HCT116 (cell line): ENCODE measurements around the gene CYP3A4. TPM values are rescaled to one million over a fixed set of nuclear protein-coding genes. Genes with fewer than 3 reads are reported as not detected.
"Not testable (repeated sequence)": the region's sequence is repeated elsewhere in the genome, so short reads cannot be mapped to it uniquely, and the experiment has no call there.

Experiments used
- ATAC-seq: fragments of 200-7000 bp; cut with Tn5 transposase; 2 replicates; pipeline ENCODE4 v1.9.1; 2020; ENCODE audit warnings: mild to moderate bottlenecking, moderate library complexity
- BruUV-seq: library from RNA; stranded (reverse); fragments of 400-500 nt; replicated peaks from 2 replicates; lab custom pipeline; 2021; lab: Mats Ljungman, UMichigan
- CTCF ChIA-PET: fragments of 300-600 bp; sonication (Branson Sonifier 250); formaldehyde crosslinking; loops from one replicate; lab custom pipeline; 2021; ENCODE audit warnings: antibody characterized with exemption; lab: Charles Lee
- POLR2A ChIA-PET: fragments of 300-600, 350-600 bp; sonication (Branson Sonifier 250); formaldehyde crosslinking; loops from one replicate; lab custom pipeline; 2021; ENCODE audit warnings: antibody characterized with exemption; lab: Charles Lee
- RAD21 ChIA-PET, 2 experiments: fragments of 300-600 bp; sonication (Branson Sonifier 250); formaldehyde crosslinking; loops; one replicate each; lab custom pipeline; 2023; ENCODE audit warnings: low total read pairs in 2 of 2; ENCODE audit not compliant: uncharacterized antibody in 2 of 2, unreplicated experiment in 2 of 2, low non-redundant PET in 1 of 2; lab: Charles Lee
- DNase-seq: peaks from one replicate; pipeline ENCODE4 v3.0.0-alpha.2; 2010; ENCODE audit warnings: low read depth, low spot score
- H2AFZ ChIP-seq: fragments of 200-600 bp; shearing (Covaris generic), sonication (generic); 2 replicates; pipeline ENCODE4 v1.6.1; 2017; ENCODE audit warnings: low read depth, mixed run types, mixed read lengths, antibody characterized with exemption, low read length; ENCODE audit not compliant: poor library complexity, severe bottlenecking
- H3K27ac ChIP-seq: 2 replicates; pipeline ENCODE4 v1.5.1; 2012; ENCODE audit warnings: low read depth, low read length
- H3K27me3 ChIP-seq: fragments of 200-600 bp; sonication (generic); 2 replicates; pipeline ENCODE4 v1.6.1; 2016; ENCODE audit warnings: mixed run types, low read length, mixed read lengths; ENCODE audit not compliant: insufficient read depth
- H3K36me3 ChIP-seq, 2 experiments: fragments of 200-500 bp in 1 of 2; fragments of 200-600 bp in 1 of 2; sonication (Bioruptor generic) in 1 of 2; sonication (generic) in 1 of 2; 2 replicates each; pipeline versions ENCODE4 v1.5.1 to v1.6.1; 2014 to 2016; ENCODE audit warnings: low read length in 2 of 2, inconsistent platforms in 1 of 2, mixed read lengths in 1 of 2, mixed run types in 1 of 2; ENCODE audit not compliant: insufficient read depth in 2 of 2, control insufficient read depth in 1 of 2
- H3K4me1 ChIP-seq, 2 experiments: fragments of 200-600 bp in 1 of 2; sonication (generic) in 1 of 2; 2 replicates each; pipeline versions ENCODE4 v1.5.1 to v1.6.1; 2012 to 2017; ENCODE audit warnings: low read length in 2 of 2, inconsistent platforms in 1 of 2, mild to moderate bottlenecking in 1 of 2, mixed read lengths in 1 of 2, mixed run types in 1 of 2, moderate library complexity in 1 of 2; ENCODE audit not compliant: insufficient read depth in 2 of 2, control insufficient read depth in 1 of 2
- H3K4me2 ChIP-seq: fragments of 200-600 bp; sonication (generic); 2 replicates; pipeline ENCODE4 v1.6.1; 2017; ENCODE audit warnings: mixed run types, low read length, mixed read lengths
- H3K4me3 ChIP-seq, 2 experiments: fragments of 200-600 bp in 1 of 2; sonication (generic) in 1 of 2; replicated peaks in 1 of 2; 2 replicates each; pipeline ENCODE4 v1.5.1; 2011 to 2016; ENCODE audit warnings: low read length in 2 of 2, control low read depth in 1 of 2, low read depth in 1 of 2, mild to moderate bottlenecking in 1 of 2, mixed read lengths in 1 of 2, mixed run types in 1 of 2
- H3K79me2 ChIP-seq: fragments of 200-600 bp; sonication (generic); 2 replicates; pipeline ENCODE4 v1.6.1; 2017; ENCODE audit warnings: mild to moderate bottlenecking, mixed run types, low read length, moderate library complexity, mixed read lengths; ENCODE audit not compliant: insufficient read depth
- H3K9ac ChIP-seq: fragments of 200-600 bp; sonication (generic); 2 replicates; pipeline ENCODE4 v1.6.1; 2016; ENCODE audit warnings: low read length, mixed read lengths
- H3K9me2 ChIP-seq: fragments of 200-600 bp; sonication (generic), shearing (Covaris generic); 2 replicates; pipeline ENCODE4 v1.6.1; 2017; ENCODE audit warnings: mixed run types, mild to moderate bottlenecking, moderate library complexity; ENCODE audit not compliant: insufficient read depth
- H3K9me3 ChIP-seq, 2 experiments: fragments of 200-500 bp in 1 of 2; fragments of 200-600 bp in 1 of 2; sonication (Bioruptor generic) in 1 of 2; sonication (generic) in 1 of 2; 2 replicates each; pipeline ENCODE4 v1.6.1; 2014 to 2017; ENCODE audit warnings: low read length in 2 of 2, mixed read lengths in 2 of 2, inconsistent platforms in 1 of 2, low read depth in 1 of 2, mild to moderate bottlenecking in 1 of 2, mixed run types in 1 of 2, moderate library complexity in 1 of 2; ENCODE audit not compliant: control insufficient read depth in 1 of 2, insufficient read depth in 1 of 2
- H4K20me1 ChIP-seq: fragments of 200-600 bp; sonication (generic), shearing (Covaris generic); 2 replicates; pipeline ENCODE4 v1.6.1; 2017; ENCODE audit warnings: mixed run types, mild to moderate bottlenecking, moderate library complexity; ENCODE audit not compliant: insufficient read depth
- CEBPB ChIP-seq: IDR thresholded peaks from 2 replicates; pipeline ENCODE4 v1.6.1; 2012; ENCODE audit warnings: low read depth
- EGR1 ChIP-seq: IDR thresholded peaks from 2 replicates; pipeline ENCODE4 v1.6.1; 2012; ENCODE audit warnings: low read depth
- ELF1 ChIP-seq: IDR thresholded peaks from 2 replicates; pipeline ENCODE4 v1.6.1; 2012; ENCODE audit warnings: low read depth, borderline replicate concordance
- EZH2phosphoT487 ChIP-seq: fragments of 200-600 bp; IDR thresholded peaks from 2 replicates; pipeline ENCODE4 v1.6.1; 2018; ENCODE audit warnings: antibody characterized with exemption, borderline replicate concordance
- FOSL1 ChIP-seq: IDR thresholded peaks from 2 replicates; pipeline ENCODE4 v1.6.1; 2012; ENCODE audit warnings: low read depth
- POLR2A ChIP-seq: IDR thresholded peaks from 2 replicates; pipeline ENCODE4 v1.7.0; 2011; ENCODE audit warnings: borderline replicate concordance; ENCODE audit not compliant: insufficient read depth, insufficient read length; ENCODE audit errors: extremely low read depth
- POLR2AphosphoS5 ChIP-seq: IDR thresholded peaks from 2 replicates; pipeline ENCODE4 v1.6.1; 2011; ENCODE audit warnings: mild to moderate bottlenecking, low read depth, low read length, moderate library complexity
- SIN3A ChIP-seq: IDR thresholded peaks from 2 replicates; pipeline ENCODE4 v1.6.1; 2012; ENCODE audit warnings: low read depth
- SP1 ChIP-seq: IDR thresholded peaks from 2 replicates; pipeline ENCODE4 v1.6.1; 2012; ENCODE audit warnings: low read depth
- SRF ChIP-seq: IDR thresholded peaks from 2 replicates; pipeline ENCODE4 v1.6.1; 2012; ENCODE audit warnings: low read depth
- ZNF274 ChIP-seq: fragments of 200-500 bp; sonication (Bioruptor generic); IDR thresholded peaks from 2 replicates; pipeline ENCODE4 v1.6.1; 2014; ENCODE audit warnings: mild to moderate bottlenecking, low read depth, low read length, inconsistent platforms
- intact Hi-C: fragments of 100-400 bp; cut with micrococcal nuclease; formaldehyde crosslinking; loops from 2 replicates; pipeline ENCODE4 v1.10.0; 2022
- total RNA-seq: library from RNA; stranded (reverse); gene quantifications from one replicate; pipeline ENCODE4 v1.2.1, GENCODE V29; 2021; ENCODE audit not compliant: unreplicated experiment
- TF ChIP-seq, protein P1 (sequence below): IDR thresholded peaks from 2 replicates; pipeline ENCODE4 v1.6.1; 2012
- TF ChIP-seq, protein P2 (sequence below): IDR thresholded peaks from 2 replicates; pipeline ENCODE4 v1.6.1; 2011; ENCODE audit warnings: mild to moderate bottlenecking, low read length, moderate library complexity; ENCODE audit not compliant: insufficient replicate concordance; ENCODE audit errors: extremely low read depth
- TF ChIP-seq, protein P3 (sequence below), 3 experiments: fragments of 200-600 bp in 1 of 3; sonication (generic) in 1 of 3; IDR thresholded peaks in 2 of 3; conservative IDR thresholded peaks in 1 of 3; 2 replicates each; pipeline ENCODE4 v1.5.1; 2012 to 2017; ENCODE audit warnings: low read depth in 2 of 3, low read length in 2 of 3, antibody characterized with exemption in 1 of 3, borderline replicate concordance in 1 of 3, control low read depth in 1 of 3, mild to moderate bottlenecking in 1 of 3, mixed read lengths in 1 of 3, mixed run types in 1 of 3, moderate library complexity in 1 of 3; ENCODE audit not compliant: insufficient read depth in 1 of 3

CYP3A4 gene
- total RNA-seq, 1 experiment from 2014 or later: 0.25 TPM

DNA sequence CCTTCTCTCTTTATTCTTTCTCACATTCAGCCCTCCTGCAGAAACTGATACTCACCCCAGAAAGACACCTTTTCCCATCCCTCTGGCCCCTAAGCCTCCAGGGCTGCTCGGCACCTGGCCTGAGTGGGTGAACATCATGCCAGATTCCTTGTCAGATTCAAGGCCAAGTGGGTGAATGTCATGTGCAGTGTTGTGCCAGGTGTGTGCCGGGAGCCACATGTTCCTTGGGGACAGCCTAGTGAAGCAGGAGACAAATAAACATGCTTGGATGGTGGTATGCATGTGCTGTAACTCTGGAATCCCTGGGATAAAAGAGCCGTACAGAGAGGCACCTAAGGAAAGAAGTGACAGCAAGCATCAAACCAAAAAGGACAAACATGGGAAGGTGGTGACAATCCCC is 1.7 kb upstream of the CYP3A4 start:
- H3K4me3 ChIP-seq, CTCF ChIA-PET, H3K9me2 ChIP-seq, H3K27ac ChIP-seq, intact Hi-C loops, ATAC-seq, H3K9ac ChIP-seq, DNase-seq, RAD21 ChIA-PET, H3K4me1 ChIP-seq, H2AFZ ChIP-seq, H4K20me1 ChIP-seq, H3K79me2 ChIP-seq, BruUV-seq, H3K36me3 ChIP-seq, H3K9me3 ChIP-seq, H3K4me2 ChIP-seq, POLR2A ChIA-PET: not testable (repeated sequence)
- H3K27me3 ChIP-seq: peaks cover 14% of the 10 kb centered on the region

DNA sequence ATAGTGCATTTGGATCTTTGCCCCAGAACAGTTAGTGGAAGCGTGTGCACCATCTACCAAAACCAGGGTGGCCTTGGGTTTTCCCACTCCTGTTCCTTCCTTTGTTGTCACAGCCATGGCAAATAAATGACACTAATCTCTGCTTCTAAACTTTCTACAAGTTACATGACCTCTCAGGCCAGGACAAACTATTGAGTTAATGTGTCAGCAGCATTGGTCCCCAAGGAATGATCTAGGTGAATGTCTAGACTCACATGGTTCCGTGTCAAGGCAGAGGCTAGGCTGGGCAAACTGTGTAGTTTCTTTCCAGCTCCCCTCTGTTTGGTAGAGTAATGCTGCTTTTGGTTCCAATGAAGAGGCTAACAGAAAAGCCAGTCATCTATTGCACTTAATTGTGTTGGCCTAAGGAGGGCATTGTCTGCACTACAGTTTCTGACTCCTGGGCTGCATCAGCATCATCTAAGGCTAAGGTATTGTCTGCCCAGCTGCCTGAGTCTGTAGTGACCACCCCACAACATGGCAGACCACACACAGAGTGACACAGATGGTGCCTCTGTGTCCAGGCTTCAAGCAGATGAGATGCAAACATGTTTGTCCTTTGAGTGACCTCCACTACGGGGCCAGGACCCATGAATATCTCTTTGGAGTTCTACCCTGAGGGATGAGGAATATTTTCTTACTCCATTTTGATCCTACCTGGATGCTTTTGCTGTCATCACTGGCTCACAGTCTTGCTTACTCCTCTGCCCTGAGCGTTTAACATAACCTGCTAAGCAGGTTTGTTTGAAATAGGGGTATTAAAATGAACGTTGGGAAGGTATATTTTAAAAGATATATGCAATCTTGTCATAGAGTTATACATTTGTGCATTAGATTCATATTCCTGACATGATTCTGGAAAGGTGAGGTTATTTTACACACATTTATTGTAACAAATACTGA is 1.7 kb downstream of the CYP3A4 start:
- H3K36me3 ChIP-seq: no peaks in the 10 kb centered on the region
- H3K9me3 ChIP-seq: no peaks in the 10 kb centered on the region
- no peak overlapping the region for H3K9ac ChIP-seq
- H2AFZ ChIP-seq: no peak overlapping the region
- ATAC-seq (no peak), DNase-seq (no peak)
- intact Hi-C loops: no loop called here
- H3K79me2 ChIP-seq: no peaks in the 10 kb centered on the region
- H4K20me1 ChIP-seq: no peaks in the 10 kb centered on the region
- H3K9me2 ChIP-seq: no peaks in the 10 kb centered on the region
- H3K27ac ChIP-seq: no peak overlapping the region
- no peak overlapping the region for H3K4me2 ChIP-seq
- POLR2A ChIA-PET: no interaction called here
- no TSS peak for BruUV-seq
- H3K27me3 ChIP-seq: peaks cover 22% of the 10 kb centered on the region
- H3K4me1 ChIP-seq: no peaks in the 10 kb centered on the region
- CTCF ChIA-PET: no interaction called here
- no peak overlapping the region for H3K4me3 ChIP-seq
- RAD21 ChIA-PET: no interaction called here
- TF ChIP-seq ZNF274 (no peak), FOSL1 (no peak), POLR2AphosphoS5 (no peak), SIN3A (no peak), ELF1 (no peak), EGR1 (no peak), CEBPB (no peak), EZH2phosphoT487 (no peak), SP1 (no peak), POLR2A (no peak), SRF (no peak)
- TF ChIP-seq, protein P1, sequence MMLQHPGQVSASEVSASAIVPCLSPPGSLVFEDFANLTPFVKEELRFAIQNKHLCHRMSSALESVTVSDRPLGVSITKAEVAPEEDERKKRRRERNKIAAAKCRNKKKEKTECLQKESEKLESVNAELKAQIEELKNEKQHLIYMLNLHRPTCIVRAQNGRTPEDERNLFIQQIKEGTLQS: no peak
- TF ChIP-seq, protein P2, sequence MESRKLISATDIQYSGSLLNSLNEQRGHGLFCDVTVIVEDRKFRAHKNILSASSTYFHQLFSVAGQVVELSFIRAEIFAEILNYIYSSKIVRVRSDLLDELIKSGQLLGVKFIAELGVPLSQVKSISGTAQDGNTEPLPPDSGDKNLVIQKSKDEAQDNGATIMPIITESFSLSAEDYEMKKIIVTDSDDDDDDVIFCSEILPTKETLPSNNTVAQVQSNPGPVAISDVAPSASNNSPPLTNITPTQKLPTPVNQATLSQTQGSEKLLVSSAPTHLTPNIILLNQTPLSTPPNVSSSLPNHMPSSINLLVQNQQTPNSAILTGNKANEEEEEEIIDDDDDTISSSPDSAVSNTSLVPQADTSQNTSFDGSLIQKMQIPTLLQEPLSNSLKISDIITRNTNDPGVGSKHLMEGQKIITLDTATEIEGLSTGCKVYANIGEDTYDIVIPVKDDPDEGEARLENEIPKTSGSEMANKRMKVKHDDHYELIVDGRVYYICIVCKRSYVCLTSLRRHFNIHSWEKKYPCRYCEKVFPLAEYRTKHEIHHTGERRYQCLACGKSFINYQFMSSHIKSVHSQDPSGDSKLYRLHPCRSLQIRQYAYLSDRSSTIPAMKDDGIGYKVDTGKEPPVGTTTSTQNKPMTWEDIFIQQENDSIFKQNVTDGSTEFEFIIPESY: no peak
- TF ChIP-seq, protein P3, sequence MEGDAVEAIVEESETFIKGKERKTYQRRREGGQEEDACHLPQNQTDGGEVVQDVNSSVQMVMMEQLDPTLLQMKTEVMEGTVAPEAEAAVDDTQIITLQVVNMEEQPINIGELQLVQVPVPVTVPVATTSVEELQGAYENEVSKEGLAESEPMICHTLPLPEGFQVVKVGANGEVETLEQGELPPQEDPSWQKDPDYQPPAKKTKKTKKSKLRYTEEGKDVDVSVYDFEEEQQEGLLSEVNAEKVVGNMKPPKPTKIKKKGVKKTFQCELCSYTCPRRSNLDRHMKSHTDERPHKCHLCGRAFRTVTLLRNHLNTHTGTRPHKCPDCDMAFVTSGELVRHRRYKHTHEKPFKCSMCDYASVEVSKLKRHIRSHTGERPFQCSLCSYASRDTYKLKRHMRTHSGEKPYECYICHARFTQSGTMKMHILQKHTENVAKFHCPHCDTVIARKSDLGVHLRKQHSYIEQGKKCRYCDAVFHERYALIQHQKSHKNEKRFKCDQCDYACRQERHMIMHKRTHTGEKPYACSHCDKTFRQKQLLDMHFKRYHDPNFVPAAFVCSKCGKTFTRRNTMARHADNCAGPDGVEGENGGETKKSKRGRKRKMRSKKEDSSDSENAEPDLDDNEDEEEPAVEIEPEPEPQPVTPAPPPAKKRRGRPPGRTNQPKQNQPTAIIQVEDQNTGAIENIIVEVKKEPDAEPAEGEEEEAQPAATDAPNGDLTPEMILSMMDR (IDR thresholded peaks at IDR 0.05 in 2 of 3, conservative IDR thresholded peaks at IDR 0.05 in 1 of 3; ENCODE audit: borderline replicate concordance in 1 of 3, insufficient read depth in 1 of 3, low read depth in 2 of 3, low read length in 2 of 3): no peak
